GM23248 (cell line): ENCODE results near the gene DICER1. TPM values are rescaled to one million over a fixed set of nuclear protein-coding genes. Genes with fewer than 3 reads are reported as not detected.

Source experiments
- DNase-seq: peaks from one replicate; pipeline ENCODE4 v3.0.0-alpha.2; 2015
- H2AFZ ChIP-seq: fragments of 200-600 bp; sonication (generic); 2 replicates; pipeline ENCODE4 v1.6.1; 2016; ENCODE audit warnings: antibody characterized with exemption
- H3F3A ChIP-seq: fragments of 200-600 bp; sonication (generic); 2 replicates; pipeline ENCODE4 v1.6.1; 2016; ENCODE audit warnings: mild to moderate bottlenecking, antibody characterized with exemption, mixed run types; ENCODE audit not compliant: insufficient read depth
- H3K27ac ChIP-seq: fragments of 200-600 bp; sonication (generic); 2 replicates; pipeline ENCODE4 v1.5.1; 2016; ENCODE audit warnings: mild to moderate bottlenecking
- H3K27me3 ChIP-seq: fragments of 200-600 bp; sonication (generic); replicated peaks from 2 replicates; pipeline ENCODE4 v1.6.1; 2016; ENCODE audit warnings: mild to moderate bottlenecking; ENCODE audit not compliant: insufficient read depth
- H3K36me3 ChIP-seq: fragments of 200-600 bp; sonication (generic); 2 replicates; pipeline ENCODE4 v1.6.1; 2016; ENCODE audit warnings: low read depth, mild to moderate bottlenecking
- H3K4me1 ChIP-seq: fragments of 200-600 bp; sonication (generic); 2 replicates; pipeline ENCODE4 v1.6.1; 2016; ENCODE audit warnings: mild to moderate bottlenecking; ENCODE audit not compliant: insufficient read depth
- H3K4me2 ChIP-seq: fragments of 200-600 bp; sonication (generic); one replicate; pipeline ENCODE4 v1.6.1; 2016; ENCODE audit warnings: mild to moderate bottlenecking; ENCODE audit not compliant: unreplicated experiment
- H3K4me3 ChIP-seq: fragments of 200-600 bp; sonication (generic); 2 replicates; pipeline ENCODE4 v1.5.1; 2016; ENCODE audit warnings: mild to moderate bottlenecking
- H3K79me2 ChIP-seq: fragments of 200-600 bp; sonication (generic); 2 replicates; pipeline ENCODE4 v1.6.1; 2016; ENCODE audit warnings: mild to moderate bottlenecking; ENCODE audit not compliant: insufficient read depth
- H3K9ac ChIP-seq: fragments of 200-600 bp; sonication (generic); 2 replicates; pipeline ENCODE4 v1.6.1; 2016; ENCODE audit warnings: mild to moderate bottlenecking
- H3K9me2 ChIP-seq: fragments of 200-600 bp; sonication (generic); 2 replicates; pipeline ENCODE4 v1.6.1; 2016; ENCODE audit warnings: mixed run types, mild to moderate bottlenecking, moderate library complexity; ENCODE audit not compliant: insufficient read depth
- H3K9me3 ChIP-seq: fragments of 200-600 bp; sonication (generic); one replicate; pipeline ENCODE4 v1.6.1; 2017; ENCODE audit warnings: low read depth
- H4K20me1 ChIP-seq: fragments of 200-600 bp; sonication (generic); 2 replicates; pipeline ENCODE4 v1.6.0; 2016; ENCODE audit not compliant: insufficient read depth
- EZH2 ChIP-seq: fragments of 200-600 bp; sonication (generic); IDR thresholded peaks from 2 replicates; pipeline ENCODE4 v1.6.1; 2018; ENCODE audit warnings: antibody characterized with exemption, mild to moderate bottlenecking; ENCODE audit not compliant: insufficient read depth, poor library complexity, severe bottlenecking
- EZH2phosphoT487 ChIP-seq: fragments of 200-600 bp; sonication (generic); IDR thresholded peaks from 2 replicates; pipeline ENCODE4 v1.6.1; 2018; ENCODE audit warnings: antibody characterized with exemption, moderate library complexity, mild to moderate bottlenecking, low read depth; ENCODE audit not compliant: insufficient read depth
- WGBS, 2 experiments: methylation state at CpG; one replicate each; pipeline ENCODE4 v1.1.6; 2015 to 2017; ENCODE audit warnings: low lambda C conversion rate in 2 of 2, low coverage in 1 of 2; ENCODE audit errors: missing lambda C conversion rate in 2 of 2; 5-methylcytosine and 5-hydroxymethylcytosine counted together
- in situ Hi-C: fragments of 300-500 bp; cut with MboI; formaldehyde crosslinking; loops from 2 replicates; pipeline ENCODE4 v1.15.0; 2020
- polyA plus RNA-seq: library from polyadenylated mRNA; unstranded; fragments of >200 nt; fragmentation: Nextera tagmentation; extraction: Ambion mirVana; gene quantifications from 2 replicates; pipeline ENCODE4 v1.2.1, GENCODE V29; 2016
- total RNA-seq: library from RNA; depleted of rRNA; stranded (reverse); fragments of >200 nt; shearing (Covaris generic); gene quantifications from 2 replicates; pipeline ENCODE4 v1.2.3, GENCODE V29; 2014

The DICER1 gene
- total and polyA plus RNA-seq, 2 experiments from 2014 or later = 9.8 to 27.6 TPM

GRCh38 chr14:95073947-95074346, 83.4 kb downstream of the DICER1 start:
- 64 to 73% methylated on average over 3 of the region's 3 CpGs for WGBS, 2 experiments
- Histone ChIP-seq H3K27ac (no peak overlapping the region), H3K9me3 (no peaks in the 10 kb centered on the region), H3K4me3 (no peak overlapping the region), H4K20me1 (no peaks in the 10 kb centered on the region), H3K36me3 (no peaks in the 10 kb centered on the region), H3K9me2 (no peaks in the 10 kb centered on the region), H3K4me1 (no peaks in the 10 kb centered on the region), H2AFZ (no peak overlapping the region), H3F3A (no peaks in the 10 kb centered on the region), H3K4me2 (no peak overlapping the region), H3K79me2 (no peaks in the 10 kb centered on the region), H3K27me3 (peaks cover 7% of the 10 kb centered on the region; the same call in 1 of the 2 replicates), H3K9ac (no peak overlapping the region)
- TF ChIP-seq EZH2phosphoT487 (no peak), EZH2 (no peak)
- in situ Hi-C loops = no loop called here
- DNase-seq = no peak

GRCh38 chr14:95072310-95072905, 84.9 kb downstream of the DICER1 start:
- WGBS, 2 experiments = 55 to 63% methylated on average over 8 of the region's 8 CpGs
- TF ChIP-seq EZH2phosphoT487 = no peak
- no peaks in the 10 kb centered on the region for H4K20me1 ChIP-seq
- H3K27ac ChIP-seq = no peak overlapping the region
- H3K27me3 ChIP-seq = peaks cover 7% of the 10 kb centered on the region; the same call in 1 of the 2 replicates
- in situ Hi-C loops = no loop called here
- H3K9me3 ChIP-seq = no peaks in the 10 kb centered on the region
- H3K4me2 ChIP-seq = no peak overlapping the region
- no peak overlapping the region for H2AFZ ChIP-seq
- H3K4me3 ChIP-seq = no peak overlapping the region
- no peak for DNase-seq
- no peaks in the 10 kb centered on the region for H3K9me2 ChIP-seq
- no peaks in the 10 kb centered on the region for H3K79me2 ChIP-seq
- no peak overlapping the region for H3K9ac ChIP-seq
- H3F3A ChIP-seq = no peaks in the 10 kb centered on the region
- H3K4me1 ChIP-seq = no peaks in the 10 kb centered on the region
- H3K36me3 ChIP-seq = no peaks in the 10 kb centered on the region

DNA sequence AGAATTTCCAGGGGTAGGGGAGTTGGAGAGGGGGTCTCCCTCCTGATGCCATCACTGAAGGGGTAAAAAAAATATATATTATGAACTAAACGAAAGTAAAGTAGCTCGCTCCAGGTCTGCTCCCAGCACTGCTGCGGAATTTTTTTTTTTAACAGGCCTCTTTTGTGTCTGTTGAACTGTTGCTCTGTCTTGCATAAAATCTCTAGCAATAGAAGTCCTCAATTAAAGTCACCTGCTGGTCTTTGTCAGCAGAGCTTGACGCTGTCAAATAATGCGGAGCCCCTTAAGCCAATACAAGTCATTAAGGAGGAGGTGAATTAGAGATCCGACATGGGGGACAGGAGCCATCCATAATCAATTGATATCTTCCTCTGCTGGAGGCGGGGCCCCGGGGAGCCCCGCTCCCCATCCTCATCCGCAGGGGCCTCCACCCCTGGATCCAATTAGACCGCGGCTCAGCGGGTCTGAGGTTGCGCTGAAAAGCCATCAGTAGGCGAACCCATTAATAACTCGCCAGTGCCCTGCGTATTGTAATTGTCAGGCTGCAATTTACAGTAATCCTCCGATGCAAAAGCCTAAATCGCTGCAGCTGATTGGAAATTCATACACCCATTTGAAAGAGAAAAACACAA, 85.6 kb downstream of the DICER1 start:
- Histone ChIP-seq H3K36me3 (no peaks in the 10 kb centered on the region), H3K4me3 (no peak overlapping the region), H3F3A (no peaks in the 10 kb centered on the region), H2AFZ (no peak overlapping the region), H4K20me1 (no peaks in the 10 kb centered on the region), H3K9me2 (no peaks in the 10 kb centered on the region), H3K79me2 (no peaks in the 10 kb centered on the region), H3K9me3 (no peaks in the 10 kb centered on the region), H3K27ac (no peak overlapping the region), H3K4me2 (no peak overlapping the region), H3K4me1 (no peaks in the 10 kb centered on the region), H3K27me3 (peaks cover 7% of the 10 kb centered on the region; the same call in 1 of the 2 replicates), H3K9ac (no peak overlapping the region)
- 45 to 59% methylated on average over 19 of the region's 19 CpGs for WGBS, 2 experiments
- no peak for TF ChIP-seq EZH2phosphoT487
- TF ChIP-seq EZH2 = no peak
- in situ Hi-C loops = no loop called here
- DNase-seq = no peak

DNA sequence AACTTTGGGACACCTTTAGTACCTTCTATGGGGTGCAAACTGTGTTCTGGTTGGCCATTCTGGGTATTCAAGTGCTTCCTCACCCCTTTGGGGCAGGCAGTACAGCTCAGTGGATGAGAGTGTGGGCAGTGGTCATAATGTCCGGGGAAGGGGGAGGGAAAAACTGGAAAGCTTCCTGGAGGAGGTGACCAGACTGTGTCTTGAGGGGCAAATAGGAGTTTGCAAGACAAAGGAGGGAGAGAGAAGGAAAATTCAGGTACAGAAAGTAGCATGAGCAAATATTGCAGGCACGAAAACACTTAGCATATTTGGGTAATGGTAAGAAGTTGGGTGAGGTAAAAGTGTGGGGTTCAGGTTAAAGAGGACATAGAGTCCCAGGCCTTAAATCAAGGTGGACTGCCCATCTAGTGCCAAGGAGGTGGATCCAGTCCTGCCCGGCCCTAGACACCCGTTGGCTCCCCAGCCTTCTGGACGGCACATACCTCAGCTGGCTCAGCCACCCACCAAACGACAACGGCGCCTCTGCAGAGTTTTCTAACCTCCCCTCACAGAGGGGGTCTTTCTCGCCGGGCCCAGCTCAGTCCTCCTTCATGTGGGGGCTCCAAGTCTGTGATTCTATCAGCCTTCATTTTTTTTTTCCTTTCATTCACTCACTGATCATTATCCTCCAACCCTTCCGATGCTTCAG, 86.4 kb downstream of the DICER1 start:
- H2AFZ ChIP-seq = no peak overlapping the region
- peaks cover 7% of the 10 kb centered on the region; the same call in 1 of the 2 replicates for H3K27me3 ChIP-seq
- in situ Hi-C loops = no loop called here
- H3K79me2 ChIP-seq = no peaks in the 10 kb centered on the region
- H3K27ac ChIP-seq = no peak overlapping the region
- no peak for DNase-seq
- 52 to 56% methylated on average over 11 of the region's 11 CpGs for WGBS, 2 experiments
- H4K20me1 ChIP-seq = no peaks in the 10 kb centered on the region
- H3K36me3 ChIP-seq = no peaks in the 10 kb centered on the region
- no peak overlapping the region for H3K9ac ChIP-seq
- no peak overlapping the region for H3K4me3 ChIP-seq
- no peak overlapping the region for H3K4me2 ChIP-seq
- H3K4me1 ChIP-seq = no peaks in the 10 kb centered on the region
- H3K9me3 ChIP-seq = no peaks in the 10 kb centered on the region
- H3K9me2 ChIP-seq = no peaks in the 10 kb centered on the region
- TF ChIP-seq EZH2 (no peak), EZH2phosphoT487 (no peak)
- no peaks in the 10 kb centered on the region for H3F3A ChIP-seq
